NCI-H146 (cell line): Measurements from ENCODE around the gene NEURL2.
"Not testable (repeated sequence)": the region's sequence is repeated elsewhere in the genome, so short reads cannot be mapped to it uniquely, and the experiment has no call there.

Source experiments
- DNase-seq: peaks from one replicate; lab custom pipeline; 2025; lab: John Stamatoyannopoulos, UW

The NEURL2 gene

DNA sequence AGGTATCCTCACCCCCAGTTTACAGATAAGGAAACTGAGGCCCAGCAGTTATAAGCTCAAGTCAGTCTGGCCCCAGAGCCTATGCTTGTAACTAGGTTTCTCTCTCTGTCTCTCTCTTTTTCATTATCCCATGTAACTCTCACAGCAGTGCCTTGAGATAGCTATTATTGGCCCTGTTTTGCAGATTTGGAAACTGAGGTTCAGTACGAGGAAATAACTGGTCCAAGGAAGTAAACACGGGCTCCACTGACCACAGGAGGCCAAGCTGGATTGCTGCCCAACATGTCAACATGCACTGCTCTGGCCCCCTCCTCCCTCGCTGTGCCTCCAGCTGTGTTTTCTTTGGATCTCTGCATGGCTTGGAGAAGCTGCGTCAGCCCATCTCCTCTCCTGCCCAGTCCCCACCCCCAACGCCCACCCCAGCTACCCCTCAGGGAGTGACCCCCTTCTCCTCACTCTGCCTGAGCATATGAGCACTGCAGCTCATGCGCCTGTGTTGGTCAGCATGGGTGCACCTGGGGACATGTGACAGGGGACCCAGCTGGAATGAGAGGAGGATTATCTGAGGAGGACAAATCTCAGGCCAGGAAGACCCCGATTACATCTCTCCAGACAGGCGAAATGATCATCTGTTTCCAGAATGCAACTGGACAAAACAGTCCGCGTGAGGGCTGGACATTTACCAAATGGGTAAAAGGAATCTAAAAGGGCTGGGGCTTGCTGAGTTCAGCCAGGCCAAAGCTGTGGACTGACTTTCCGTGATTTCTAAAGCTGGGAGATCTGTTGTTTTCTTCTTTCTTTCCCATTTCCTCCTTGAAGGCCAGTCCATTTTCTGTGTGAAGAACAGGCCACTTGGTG, 28.8 kb upstream of the NEURL2 start:
- DNase-seq, result peak; percentile 55

DNA sequence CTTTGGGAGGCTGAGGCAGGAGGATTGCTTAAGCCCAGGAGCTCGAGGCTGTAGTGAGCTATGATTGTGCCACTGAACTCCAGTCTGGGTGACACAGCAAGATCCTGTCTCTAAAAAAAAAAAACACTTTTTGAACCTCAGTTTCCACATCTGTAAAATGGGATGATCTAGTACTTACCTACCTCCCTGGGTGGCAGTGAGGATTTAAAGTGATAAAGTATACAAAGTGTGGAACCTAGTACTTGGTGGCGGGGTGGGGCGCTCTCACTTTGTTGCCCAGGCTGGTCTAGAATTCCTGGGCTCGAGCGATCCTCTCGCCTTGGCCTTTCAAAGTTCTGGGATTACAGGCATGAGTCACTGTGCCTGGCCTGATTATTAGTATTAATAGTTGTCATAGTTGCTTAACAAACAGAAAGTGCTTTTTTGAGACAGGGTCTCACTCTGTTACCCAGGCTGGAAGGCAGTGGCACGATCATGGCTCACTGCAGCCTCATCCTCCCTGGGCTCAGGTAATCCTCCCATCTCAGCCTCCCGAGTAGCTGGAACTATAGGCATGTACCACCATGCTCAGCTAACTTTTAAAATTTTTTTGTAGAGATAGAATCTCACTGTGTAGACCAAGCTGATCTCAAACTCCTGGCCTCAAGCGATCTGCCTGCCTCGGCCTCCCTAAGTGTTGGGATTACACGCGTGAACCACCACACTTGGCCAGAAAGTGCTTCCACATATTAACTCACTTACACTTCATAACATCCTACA, 27.9 kb upstream of the NEURL2 start:
- DNase-seq, result no peak

DNA sequence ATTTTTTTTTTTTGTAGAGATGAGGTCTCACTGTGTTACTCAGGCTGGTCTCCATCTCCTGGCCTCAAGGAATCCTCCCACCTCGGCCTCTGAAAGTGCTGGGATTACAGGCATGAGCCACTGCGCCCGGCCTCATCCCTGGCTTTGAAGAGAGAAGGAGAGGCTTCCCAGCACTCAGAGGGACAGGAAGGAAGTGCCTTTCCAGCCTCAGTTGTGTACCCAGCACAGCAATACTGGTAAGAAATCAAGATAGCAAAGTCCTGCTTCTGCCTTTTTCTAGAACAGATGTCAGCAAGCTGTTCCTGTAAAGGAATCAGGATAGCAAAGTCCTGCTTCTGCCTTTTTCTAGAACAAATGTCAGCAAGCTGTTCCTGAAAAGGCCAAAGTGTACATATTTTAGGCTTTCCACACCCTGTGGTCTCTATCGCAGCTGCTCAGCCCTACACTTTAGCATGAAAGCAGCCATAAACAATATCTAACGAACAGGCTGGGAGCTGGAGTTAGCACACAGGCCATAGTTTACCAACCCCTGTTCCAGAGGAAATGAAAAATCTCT, 27.3 kb upstream of the NEURL2 start:
- no peak for DNase-seq

DNA sequence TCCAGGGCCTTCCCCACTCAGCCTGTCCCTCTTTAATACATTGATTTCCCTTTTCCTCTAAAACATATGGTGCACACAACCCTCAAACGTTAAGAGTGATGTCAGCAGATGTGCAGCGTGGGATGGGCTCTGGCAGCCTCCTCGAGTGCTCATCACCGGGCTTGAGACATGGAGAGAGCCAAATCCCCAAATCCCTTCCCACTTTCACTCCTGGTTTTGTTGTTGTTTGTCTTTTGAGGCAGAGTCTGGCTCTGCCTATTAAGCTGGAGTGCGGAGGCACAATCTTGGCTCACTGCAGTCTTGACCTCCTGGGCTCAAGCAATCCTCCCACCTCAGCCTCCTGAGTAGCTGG, 26.8 kb upstream of the NEURL2 start:
- no peak for DNase-seq

DNA sequence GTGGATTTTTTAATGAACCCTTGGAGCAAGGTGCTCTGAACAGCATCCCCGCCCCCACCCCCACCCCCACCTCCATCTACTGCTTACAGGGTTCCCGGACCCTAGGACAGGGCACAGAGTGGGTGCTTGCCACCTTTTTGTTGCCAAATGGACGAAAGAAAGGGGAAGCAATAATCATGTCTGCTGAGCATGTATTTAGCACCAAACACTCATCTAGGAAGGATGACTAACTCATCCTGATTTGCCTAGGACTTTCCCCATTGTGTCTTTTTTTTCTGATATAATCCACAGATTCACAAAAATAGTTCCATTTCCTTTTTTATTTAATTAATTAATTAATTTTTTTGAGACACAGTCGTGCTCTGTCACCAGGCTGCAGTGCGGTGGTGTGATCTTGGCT, 22.1 kb upstream of the NEURL2 start:
- DNase-seq, result no peak

DNA sequence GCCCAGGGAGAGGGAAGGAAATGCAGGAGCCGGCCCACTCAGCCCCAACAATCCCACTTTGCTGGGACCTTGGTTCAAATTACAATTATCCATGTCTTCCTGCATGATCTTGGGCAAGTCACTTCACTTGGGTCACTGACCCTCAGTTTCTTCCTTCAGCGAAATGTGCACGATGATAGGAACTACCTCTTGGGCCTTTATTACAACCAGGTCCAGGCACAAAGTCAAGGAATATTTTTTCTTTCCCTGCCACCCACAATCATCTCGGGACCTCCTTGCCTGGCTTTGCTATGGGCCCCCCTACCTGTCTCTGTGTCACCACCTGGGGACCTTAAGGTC, 21.3 kb upstream of the NEURL2 start:
- no peak for DNase-seq

DNA sequence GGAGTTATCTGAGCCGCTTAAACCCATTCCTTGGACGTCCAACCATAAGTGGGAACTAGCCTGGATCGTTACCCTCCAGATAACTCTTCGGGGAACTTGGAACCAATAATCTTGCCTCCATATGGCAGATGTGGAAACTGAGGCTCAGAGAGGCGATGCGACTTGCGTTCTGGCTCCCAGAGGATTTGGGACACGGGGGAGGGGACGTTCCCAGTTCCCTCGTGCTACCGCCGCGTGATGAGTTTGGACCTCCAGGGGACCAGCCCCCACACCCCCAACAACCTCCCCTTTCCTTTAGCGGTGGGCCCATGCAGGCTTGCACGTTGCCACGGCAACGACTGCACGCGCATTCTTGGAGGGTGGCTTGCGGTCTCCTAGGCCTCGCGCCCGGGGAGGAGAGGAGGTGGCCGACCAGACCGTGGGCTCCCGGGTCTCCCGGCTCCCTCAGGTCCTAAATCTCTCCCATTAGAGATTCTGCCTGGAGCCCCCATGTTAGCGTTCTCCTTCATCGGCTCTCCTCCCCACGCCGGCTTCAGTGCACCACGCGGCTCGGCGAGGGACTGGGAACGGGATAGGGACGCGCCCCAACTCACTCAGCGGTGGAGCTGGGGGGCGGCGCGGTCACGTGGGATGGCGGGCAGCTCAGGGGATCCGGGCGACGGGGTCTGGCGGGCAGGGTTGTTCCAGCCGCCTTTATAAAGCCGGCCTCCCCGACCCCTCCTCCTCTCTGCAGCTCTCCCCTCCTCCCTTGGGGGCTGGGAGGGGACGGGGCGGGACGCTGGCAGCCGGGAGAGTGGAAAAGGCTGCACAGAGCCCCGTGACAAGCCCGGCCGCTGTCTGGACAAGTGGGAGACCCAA, 20.7 kb upstream of the NEURL2 start, which contains the start of gene PLTP:
Gene PLTP (minus strand): TSS at position 670 of the 858 bp plus-strand sequence. CDS start 703 bp downstream, outside the sequence.
- peak; percentile 52 for DNase-seq

DNA sequence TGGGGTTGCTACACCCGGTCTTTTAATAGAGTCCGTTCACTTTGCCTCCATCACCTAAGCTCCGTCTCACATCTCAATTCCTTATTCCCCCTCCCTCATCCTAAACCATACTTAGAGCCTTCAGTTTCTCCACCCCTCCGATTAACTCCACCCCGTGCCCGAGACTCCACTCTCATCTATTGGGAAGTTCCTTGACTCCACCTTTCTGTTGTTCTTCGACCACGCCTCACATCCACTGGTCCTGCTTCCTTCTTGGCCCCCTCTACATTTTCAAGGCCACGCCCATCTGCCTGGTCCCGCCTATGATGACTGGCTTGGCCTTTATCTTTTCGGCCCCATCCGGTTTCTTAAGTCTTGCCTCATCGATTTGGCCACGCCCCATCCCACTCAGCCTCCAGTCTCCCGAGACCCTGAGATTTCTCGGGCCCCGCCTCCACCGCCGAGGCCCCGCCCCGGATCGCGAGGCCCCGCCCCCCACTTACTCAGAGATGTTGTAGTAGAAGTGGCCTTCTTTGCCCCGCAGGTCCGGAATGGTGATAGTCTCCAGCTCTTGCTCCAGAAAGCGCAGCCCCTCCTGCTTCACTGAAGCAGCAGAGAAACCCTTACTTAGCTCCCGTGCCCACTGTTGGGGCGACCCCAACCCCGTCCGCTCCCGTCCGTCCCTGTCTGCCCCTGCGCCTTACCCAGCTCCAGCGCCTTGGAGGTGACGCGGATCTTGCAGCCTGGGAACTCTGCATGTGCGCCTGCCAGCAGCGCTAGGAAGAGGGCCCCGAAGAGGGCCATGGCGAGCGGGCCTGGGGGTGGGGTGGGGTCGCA, 19.9 kb upstream of the NEURL2 start:
- peak; percentile 100 for DNase-seq

DNA sequence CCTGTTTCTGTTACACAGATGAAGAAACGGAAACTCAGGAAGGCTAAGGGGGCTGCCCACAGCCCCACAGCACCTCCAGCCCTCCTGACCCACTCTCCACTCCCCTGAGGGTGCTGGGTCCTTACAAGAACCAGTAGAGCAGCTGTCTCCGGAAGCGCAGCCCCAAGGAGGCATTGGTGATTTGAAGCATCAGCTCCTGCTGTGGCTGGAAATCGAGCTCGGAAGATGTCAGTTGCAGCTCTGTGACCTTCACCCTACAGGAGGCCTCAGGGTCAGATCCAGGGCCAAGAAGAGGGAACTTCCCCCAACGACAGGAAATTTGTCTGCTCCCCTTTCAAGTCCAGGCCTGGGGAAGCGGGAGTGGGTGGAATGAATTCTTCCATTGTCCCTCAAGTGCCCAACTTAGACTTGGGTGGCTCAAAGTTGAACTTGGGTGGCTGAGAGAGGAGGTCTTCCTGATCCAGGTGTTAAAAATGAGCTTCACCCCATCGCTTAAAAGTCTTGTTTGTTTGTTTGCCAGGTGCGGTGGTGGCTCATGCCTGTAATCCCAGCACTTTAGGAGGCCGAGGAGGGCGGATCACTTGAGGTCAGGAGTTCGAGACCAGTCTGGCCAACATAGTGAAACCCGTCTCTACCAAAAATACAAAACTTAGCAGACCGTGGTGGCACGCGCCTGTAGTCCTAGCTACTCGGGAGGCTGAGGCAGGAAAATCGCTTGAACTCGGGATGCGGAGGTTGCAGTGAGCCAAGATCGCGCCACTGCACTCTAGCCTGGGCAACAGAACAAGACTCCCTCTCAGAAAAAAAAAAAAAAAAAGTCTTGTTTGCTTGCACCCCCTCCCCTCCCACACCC, 19.0 kb upstream of the NEURL2 start:
- no peak for DNase-seq

DNA sequence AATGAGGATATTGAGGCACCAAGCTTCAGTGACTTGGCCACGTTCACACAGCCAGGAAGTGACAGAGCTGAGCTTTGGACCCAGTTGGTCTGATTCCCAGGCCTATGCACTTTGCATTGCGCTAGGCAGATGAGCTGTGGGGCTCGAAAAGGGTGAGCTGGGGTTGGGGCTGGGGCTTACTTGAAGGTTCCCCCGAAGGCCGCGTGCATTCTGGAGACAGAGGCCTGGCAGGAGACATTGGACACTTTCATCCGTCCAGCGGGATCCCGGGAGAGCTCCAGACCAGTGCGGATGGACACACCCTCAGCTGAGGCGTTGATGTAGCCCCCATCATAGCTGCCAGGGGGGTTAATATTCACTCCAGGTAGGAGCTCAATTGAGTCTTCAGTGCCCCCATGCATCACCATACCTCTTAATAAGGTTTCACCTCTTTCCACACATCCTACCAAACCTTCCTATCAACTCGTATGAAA, 18.4 kb upstream of the NEURL2 start:
- no peak for DNase-seq

DNA sequence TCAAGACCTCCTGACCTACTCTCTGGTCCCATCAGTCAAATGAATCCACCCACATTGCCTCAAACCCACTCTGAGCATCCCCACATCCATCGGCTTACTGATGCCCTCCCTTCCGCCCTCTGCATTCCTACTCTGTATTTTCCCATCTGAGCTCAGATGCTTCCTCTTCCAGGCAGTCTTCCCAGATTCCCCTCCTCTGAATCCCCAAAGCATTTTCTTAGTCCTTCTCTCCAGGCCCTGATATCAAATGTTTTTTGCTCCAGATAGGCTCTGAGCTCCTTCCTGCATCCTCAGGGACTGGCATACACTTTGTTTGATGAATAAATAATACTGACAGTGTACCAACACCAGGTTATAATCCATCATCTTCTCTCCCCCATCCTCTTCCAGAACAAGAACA, 17.1 kb upstream of the NEURL2 start:
- no peak for DNase-seq

DNA sequence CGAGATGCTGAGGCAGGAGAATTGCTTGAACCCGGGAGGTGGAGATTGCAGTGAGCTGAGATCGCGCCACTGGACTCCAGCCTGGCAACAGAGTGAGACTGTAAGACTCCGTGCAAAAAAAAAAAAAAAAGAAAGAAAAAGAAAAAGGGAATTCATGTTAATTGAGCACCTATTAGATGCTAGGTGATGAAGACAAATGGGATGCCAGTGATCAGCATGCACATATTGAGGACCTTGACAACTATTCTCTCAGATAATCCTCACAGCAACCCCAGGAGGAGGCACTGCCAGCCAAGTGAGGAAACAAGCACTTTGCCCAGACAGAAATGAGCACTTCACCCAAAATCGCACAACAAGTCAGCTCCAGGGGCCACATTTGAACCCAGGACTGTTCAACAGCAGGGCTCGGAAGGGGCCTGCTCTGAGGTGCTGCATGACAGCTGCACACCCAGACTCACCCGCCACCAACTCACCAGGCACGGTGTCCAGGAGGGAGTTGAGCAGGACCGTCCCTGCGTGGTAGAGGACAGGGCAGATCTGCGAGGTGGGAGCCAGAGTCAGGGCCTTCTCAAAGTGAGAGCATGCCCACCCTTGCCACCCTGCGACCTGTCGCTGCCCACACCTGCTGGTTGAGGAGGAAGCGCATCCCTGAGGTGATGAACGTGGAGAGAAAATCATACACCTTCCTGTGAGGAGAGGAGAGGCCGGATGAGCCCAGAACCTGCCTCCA, 16.4 kb upstream of the NEURL2 start:
- no peak for DNase-seq

DNA sequence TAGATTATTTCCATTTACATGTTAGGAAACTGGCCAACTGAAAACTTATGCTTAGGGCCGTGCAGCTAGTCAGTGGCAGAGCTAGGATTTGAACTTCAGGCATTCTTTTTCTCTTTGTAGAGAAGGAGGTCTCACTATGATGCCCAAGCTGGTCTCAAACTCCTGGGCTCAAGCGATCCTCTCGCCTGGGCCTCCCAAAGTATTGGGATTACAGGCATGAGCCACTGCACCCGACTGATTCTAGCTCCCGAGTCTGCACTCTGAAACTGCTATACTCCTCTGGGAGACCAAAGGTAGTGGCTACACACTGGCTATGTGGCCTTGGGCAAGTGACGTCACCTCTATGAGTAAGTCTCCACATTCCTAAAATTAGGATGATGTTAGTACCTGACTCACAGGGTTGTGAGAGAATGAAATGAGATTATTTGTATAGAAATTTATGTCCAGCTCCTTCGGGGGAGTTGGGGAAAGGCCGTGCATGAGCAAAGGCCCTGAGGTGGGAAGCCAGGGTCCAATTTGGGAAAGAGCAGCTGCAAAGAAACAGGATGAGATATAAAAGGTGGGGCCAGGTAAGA, 14.6 kb upstream of the NEURL2 start:
- DNase-seq, result no peak

DNA sequence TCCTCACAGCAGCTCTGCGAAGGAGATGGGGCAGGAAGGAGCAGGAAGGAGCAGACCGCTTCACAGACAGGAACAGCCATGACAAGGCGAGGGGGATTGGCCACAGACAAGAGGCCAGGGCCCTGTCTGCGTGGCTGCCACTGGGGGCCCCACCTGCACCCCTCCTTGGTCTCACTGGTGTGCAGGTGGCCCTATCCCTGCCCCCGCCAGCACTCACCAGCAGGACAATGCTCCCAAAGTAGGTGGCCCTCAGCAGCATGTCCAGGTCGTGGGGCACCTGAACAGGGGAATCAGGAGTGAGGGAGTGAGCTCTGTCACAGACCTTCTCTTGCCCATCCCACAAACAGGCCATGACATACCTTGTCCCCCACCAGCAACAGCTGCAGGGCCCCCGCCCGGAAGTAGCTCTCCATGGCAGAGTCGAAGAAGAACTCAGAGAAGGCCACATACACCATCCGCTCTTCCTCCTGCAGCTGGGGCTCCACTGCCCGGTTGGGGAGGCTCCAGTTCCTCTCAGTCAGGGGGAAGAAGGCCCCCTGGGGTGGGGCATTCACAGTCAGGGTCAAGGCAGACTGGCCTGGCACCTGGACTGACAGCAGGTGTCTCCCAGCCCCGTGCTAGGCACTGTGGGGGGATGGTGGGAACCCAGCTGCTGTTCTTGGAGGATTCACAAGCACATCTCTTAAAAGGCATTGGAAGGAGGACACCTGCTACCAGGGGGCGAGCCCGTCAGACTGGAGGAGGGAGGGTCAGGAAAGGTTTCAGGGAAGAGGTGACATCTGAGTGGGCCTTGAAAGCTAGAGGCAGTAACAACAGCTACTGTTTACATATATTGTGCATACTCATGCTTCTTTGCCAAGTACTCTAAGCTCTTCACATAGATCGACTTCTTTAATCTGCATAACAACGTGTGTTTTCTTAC, 13.8 kb upstream of the NEURL2 start:
- no peak for DNase-seq

DNA sequence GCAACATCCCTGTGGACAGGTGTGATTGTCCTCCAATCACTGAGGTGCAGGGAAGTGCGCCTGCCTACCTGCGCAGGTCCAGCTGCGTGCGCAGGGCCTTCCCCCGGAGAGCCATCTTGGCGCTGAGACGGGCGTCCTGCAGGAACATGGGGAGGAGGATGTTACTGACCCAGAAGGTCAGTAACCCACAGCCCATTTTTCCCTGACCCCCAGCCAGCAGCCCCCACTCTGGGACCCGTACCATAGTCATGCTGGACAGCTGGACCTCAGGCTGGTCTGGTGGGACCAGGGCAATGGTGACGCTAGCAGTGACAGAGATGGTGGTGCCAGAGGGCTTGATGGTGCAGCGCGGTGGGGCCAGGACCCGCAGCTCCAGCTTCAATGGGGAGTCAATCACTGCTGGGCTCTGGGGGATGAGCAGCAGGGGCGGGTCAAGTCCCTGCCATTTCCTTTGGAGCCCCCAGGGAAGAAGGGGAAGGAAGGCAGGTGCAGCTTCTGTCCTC, 11.2 kb upstream of the NEURL2 start:
- no peak for DNase-seq

DNA sequence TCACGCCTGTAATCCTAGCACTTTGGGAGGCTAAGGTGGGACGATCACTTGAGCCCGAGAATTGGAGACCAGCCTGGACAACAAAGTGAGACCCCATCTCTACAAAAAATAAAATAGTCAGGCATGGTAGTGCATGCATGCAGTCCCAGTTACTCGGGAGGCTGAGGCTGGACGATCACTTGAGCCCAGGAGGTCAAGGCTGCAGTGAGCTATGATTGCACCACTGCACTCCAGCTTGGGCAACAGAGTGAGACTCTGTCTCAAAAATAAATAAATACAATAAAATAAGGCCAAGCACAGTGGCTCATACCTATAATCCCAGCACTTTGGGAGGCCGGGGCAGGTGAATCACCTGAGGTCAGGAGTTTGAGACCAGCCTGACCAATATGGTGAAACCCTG, 10.3 kb upstream of the NEURL2 start:
- DNase-seq, result not testable (repeated sequence)

DNA sequence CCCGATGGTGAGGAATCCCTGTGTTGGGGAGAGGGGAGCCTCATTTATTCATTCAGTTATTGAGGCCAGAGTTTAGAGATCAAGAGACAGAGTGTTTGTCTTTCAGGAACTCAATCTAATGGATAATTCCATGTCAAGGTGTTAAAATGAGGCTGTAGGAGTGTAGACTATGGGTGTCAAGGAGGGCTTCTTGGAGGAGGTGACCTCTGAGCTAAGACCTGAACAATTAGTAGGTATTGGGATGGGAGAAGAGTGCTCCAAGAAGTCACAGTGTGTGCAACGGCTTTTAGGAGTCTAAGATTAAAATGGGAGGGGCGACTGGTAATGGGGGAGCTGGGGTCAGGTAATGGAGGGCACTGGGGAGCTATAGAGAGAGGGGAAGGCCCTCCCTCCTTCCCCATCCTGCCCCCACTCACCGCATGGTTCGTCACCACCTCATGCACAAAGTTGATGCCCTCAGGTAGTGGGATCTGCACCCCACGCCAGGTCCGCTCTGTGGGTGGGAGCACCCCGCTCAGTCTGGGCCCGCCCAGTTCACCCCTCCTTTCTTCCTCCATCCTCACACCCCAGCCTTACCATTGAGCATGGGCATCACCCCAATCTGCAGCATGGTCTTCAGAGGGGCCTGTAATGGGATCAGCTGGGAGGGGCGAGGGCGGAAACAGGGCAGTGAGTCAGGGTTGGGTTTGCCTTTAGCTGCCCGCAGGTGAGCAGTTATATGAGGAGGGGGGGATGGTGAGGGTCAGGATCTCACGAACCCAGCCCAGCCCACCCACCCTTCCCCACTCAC, 8.2 kb upstream of the NEURL2 start:
- DNase-seq, result no peak
